Activated CD8-positive, alpha-beta memory T cell treated with anti-CD3 and anti-CD28 coated beads, Interleukin-2, amount 50 U/mL, for 1 hour (primary cell): ENCODE measurements around the gene RFC4.
"Not testable (repeated sequence)": the region's sequence is repeated elsewhere in the genome, so short reads cannot be mapped to it uniquely, and the experiment has no call there.

Experiments used
- DNase-seq: peaks from one replicate; pipeline ENCODE4 v3.0.0-alpha.2; 2020; ENCODE audit errors: extremely low read depth

Gene RFC4

GRCh38 chr3:186824430-186825139 is 18.3 kb upstream of the RFC4 start:
- no peak for DNase-seq

GRCh38 chr3:186823386-186823785 is 17.1 kb upstream of the RFC4 start:
- DNase-seq, result no peak

GRCh38 chr3:186822388-186822759 is 16.1 kb upstream of the RFC4 start:
- DNase-seq, result not testable (repeated sequence)

GRCh38 chr3:186821429-186822387 is 15.4 kb upstream of the RFC4 start:
- DNase-seq, result no peak

GRCh38 chr3:186818956-186819355 is 12.7 kb upstream of the RFC4 start:
- no peak for DNase-seq

GRCh38 chr3:186818516-186818915 is 12.2 kb upstream of the RFC4 start:
- DNase-seq, result no peak

GRCh38 chr3:186815435-186815834 is 9.2 kb upstream of the RFC4 start:
- no peak for DNase-seq

- DNase-seq, result no peak
Observed at GRCh38 chr3:186814100-186814499, 7.8 kb upstream of the RFC4 start.

- DNase-seq, result not testable (repeated sequence)
Observed at GRCh38 chr3:186811313-186811712, 5.0 kb upstream of the RFC4 start.

GRCh38 chr3:186810336-186810996 is 4.2 kb upstream of the RFC4 start:
- no peak for DNase-seq

- no peak for DNase-seq
Observed at GRCh38 chr3:186807231-186807630, 949 bp upstream of the RFC4 start.

- not testable (repeated sequence) for DNase-seq
Observed at GRCh38 chr3:186803447-186803846, 2.8 kb downstream of the RFC4 start.

- DNase-seq, result no peak
Observed at GRCh38 chr3:186802701-186803100, 3.6 kb downstream of the RFC4 start.

- DNase-seq, result no peak
Observed at GRCh38 chr3:186800285-186800684, 6.0 kb downstream of the RFC4 start.

GRCh38 chr3:186798239-186798874 is 7.9 kb downstream of the RFC4 start:
- no peak for DNase-seq

GRCh38 chr3:186790261-186790981 is 15.9 kb downstream of the RFC4 start:
- no peak for DNase-seq

- DNase-seq, result no peak
Observed at GRCh38 chr3:186789554-186790260, 16.6 kb downstream of the RFC4 start.

- DNase-seq, result no peak
Observed at GRCh38 chr3:186788482-186789370, 17.6 kb downstream of the RFC4 start.

- DNase-seq, result no peak
Observed at GRCh38 chr3:186787642-186788481, 18.4 kb downstream of the RFC4 start.
